Parathyroid adenoma (tissue), 2 donors: ENCODE results near the gene ACR.

Source experiments
- H2AFZ ChIP-seq: fragments of 300-600 bp; sonication (generic); one replicate; pipeline ENCODE4 v1.7.0; 2017; ENCODE audit warnings: antibody characterized with exemption, mild to moderate bottlenecking
- H3K27ac ChIP-seq: fragments of 300-600 bp; sonication (generic); one replicate; pipeline ENCODE4 v1.7.0; 2017
- H3K27me3 ChIP-seq: fragments of 300-600 bp; sonication (generic); one replicate; pipeline ENCODE4 v1.7.0; 2017; ENCODE audit warnings: low read length; ENCODE audit not compliant: control insufficient read depth, insufficient read depth
- H3K36me3 ChIP-seq: fragments of 300-600 bp; sonication (generic); one replicate; pipeline ENCODE4 v1.7.0; 2017; ENCODE audit warnings: low read length; ENCODE audit not compliant: control insufficient read depth, insufficient read depth
- H3K4me1 ChIP-seq: fragments of 300-600 bp; sonication (generic); one replicate; pipeline ENCODE4 v1.7.0; 2017; ENCODE audit warnings: control low read depth
- H3K4me2 ChIP-seq: fragments of 300-600 bp; sonication (generic); one replicate; pipeline ENCODE4 v1.7.0; 2017; ENCODE audit warnings: low read length
- H3K4me3 ChIP-seq: fragments of 300-600 bp; sonication (generic); one replicate; pipeline ENCODE4 v1.7.0; 2017; ENCODE audit warnings: low read depth, low read length
- H3K79me2 ChIP-seq: fragments of 300-600 bp; sonication (generic); one replicate; pipeline ENCODE4 v1.7.0; 2017; ENCODE audit warnings: control low read depth
- H3K9ac ChIP-seq: fragments of 300-600 bp; sonication (generic); one replicate; pipeline ENCODE4 v1.7.0; 2017; ENCODE audit warnings: mild to moderate bottlenecking
- H3K9me3 ChIP-seq: fragments of 300-600 bp; sonication (generic); one replicate; pipeline ENCODE4 v1.7.0; 2017; ENCODE audit warnings: low read length; ENCODE audit not compliant: control insufficient read depth
- TF ChIP-seq, protein P1 (sequence below): fragments of 300-600 bp; sonication (generic); IDR thresholded peaks from one replicate; pipeline ENCODE4 v1.7.0; 2017; ENCODE audit warnings: antibody characterized with exemption, mild to moderate bottlenecking
- donor health status: primary hyperparathyroidism.

ACR gene

GRCh38 chr22:50730013-50730891, 7.8 kb upstream of the ACR start:
- no peaks in the 10 kb centered on the region for H3K36me3 ChIP-seq
- no peak overlapping the region for H3K4me2 ChIP-seq
- no peaks in the 10 kb centered on the region for H3K9me3 ChIP-seq
- H3K4me3 ChIP-seq: no peak overlapping the region
- TF ChIP-seq, protein P1, sequence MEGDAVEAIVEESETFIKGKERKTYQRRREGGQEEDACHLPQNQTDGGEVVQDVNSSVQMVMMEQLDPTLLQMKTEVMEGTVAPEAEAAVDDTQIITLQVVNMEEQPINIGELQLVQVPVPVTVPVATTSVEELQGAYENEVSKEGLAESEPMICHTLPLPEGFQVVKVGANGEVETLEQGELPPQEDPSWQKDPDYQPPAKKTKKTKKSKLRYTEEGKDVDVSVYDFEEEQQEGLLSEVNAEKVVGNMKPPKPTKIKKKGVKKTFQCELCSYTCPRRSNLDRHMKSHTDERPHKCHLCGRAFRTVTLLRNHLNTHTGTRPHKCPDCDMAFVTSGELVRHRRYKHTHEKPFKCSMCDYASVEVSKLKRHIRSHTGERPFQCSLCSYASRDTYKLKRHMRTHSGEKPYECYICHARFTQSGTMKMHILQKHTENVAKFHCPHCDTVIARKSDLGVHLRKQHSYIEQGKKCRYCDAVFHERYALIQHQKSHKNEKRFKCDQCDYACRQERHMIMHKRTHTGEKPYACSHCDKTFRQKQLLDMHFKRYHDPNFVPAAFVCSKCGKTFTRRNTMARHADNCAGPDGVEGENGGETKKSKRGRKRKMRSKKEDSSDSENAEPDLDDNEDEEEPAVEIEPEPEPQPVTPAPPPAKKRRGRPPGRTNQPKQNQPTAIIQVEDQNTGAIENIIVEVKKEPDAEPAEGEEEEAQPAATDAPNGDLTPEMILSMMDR: no peak
- no peak overlapping the region for H2AFZ ChIP-seq
- H3K27ac ChIP-seq: no peak overlapping the region
- H3K4me1 ChIP-seq: no peaks in the 10 kb centered on the region
- H3K9ac ChIP-seq: no peak overlapping the region
- no peaks in the 10 kb centered on the region for H3K79me2 ChIP-seq
- H3K27me3 ChIP-seq: no peaks in the 10 kb centered on the region

DNA sequence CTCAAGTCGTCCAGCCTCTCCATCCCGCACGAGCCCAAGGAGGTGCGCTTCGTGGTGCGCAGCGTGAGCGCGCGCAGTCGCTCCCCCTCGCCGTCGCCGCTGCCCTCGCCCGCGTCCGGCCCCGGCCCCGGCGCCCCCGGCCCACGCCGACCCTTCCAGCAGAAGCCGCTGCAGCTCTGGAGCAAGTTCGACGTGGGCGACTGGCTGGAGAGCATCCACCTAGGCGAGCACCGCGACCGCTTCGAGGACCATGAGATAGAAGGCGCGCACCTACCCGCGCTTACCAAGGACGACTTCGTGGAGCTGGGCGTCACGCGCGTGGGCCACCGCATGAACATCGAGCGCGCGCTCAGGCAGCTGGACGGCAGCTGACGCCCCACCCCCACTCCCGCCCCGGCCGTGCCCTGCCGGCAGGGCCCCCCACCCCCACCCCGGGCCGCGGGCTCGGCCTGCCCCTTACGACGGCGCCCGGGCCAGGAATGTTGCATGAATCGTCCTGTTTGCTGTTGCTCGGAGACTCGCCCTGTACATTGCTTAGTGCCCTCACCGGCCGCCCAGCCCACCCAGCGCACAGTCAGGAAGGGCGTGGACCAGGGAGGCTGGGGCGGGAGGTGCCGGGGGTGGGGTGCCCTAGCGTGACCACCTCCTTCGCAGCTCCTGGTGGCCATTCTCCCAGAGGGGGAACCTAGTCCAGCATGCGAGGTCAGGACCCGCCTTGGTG, 6.9 kb upstream of the ACR start:
- TF ChIP-seq, protein P1: no peak
- Histone ChIP-seq H3K27me3 (no peaks in the 10 kb centered on the region), H3K4me3 (no peak overlapping the region), H2AFZ (no peak overlapping the region), H3K9ac (no peak overlapping the region), H3K36me3 (no peaks in the 10 kb centered on the region), H3K4me1 (no peaks in the 10 kb centered on the region), H3K27ac (no peak overlapping the region), H3K9me3 (no peaks in the 10 kb centered on the region), H3K79me2 (no peaks in the 10 kb centered on the region), H3K4me2 (no peak overlapping the region)

DNA sequence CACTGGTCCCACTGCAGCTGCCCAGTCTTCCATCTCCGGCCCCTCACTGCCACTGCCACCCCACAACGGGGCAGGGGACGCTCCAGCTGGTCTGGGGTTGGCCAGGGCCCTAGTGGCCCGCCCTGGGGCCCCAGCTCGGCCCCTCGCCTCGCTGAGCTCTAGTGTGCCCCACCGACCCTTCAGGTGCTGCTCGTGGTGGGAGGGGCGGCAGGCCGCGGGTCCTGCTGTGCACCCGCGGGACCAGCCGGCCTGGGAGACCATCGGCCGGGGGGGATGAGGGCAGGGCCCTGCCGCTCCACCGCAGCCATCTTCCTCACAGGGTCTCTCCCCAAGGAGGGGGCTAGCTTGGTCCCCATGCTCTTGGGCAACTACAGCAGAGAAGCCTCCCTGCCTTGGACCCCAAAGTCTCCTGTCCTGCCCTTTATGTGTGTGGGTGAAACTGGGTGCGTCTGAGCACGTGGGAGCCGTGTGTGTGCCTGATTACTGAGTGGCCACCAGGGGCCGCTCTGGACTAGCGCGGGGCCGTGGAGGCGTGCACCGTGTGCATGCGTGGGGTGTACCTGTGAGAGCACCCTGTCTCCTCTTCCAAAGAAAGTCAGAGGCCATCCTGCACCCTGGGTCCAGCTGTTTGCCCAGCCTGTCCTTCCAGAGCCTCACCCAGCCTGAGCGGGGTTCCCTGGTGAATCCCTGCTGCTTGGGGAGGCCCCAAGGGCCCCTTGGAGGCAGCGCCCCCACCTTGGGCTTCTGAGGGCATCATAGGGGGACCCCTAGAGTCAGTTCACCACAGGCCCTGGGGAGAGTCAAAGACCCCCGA, 6.0 kb upstream of the ACR start:
- TF ChIP-seq, protein P1: peak; percentile 67
- Histone ChIP-seq H3K27ac (no peak overlapping the region), H3K36me3 (no peaks in the 10 kb centered on the region), H3K27me3 (no peaks in the 10 kb centered on the region), H2AFZ (no peak overlapping the region), H3K79me2 (no peaks in the 10 kb centered on the region), H3K9me3 (no peaks in the 10 kb centered on the region), H3K4me2 (no peak overlapping the region), H3K4me3 (no peak overlapping the region), H3K4me1 (no peaks in the 10 kb centered on the region), H3K9ac (no peak overlapping the region)

GRCh38 chr22:50732681-50733080, 5.3 kb upstream of the ACR start:
- Histone ChIP-seq H2AFZ (no peak overlapping the region), H3K27me3 (no peaks in the 10 kb centered on the region), H3K9me3 (no peaks in the 10 kb centered on the region), H3K79me2 (no peaks in the 10 kb centered on the region), H3K27ac (no peak overlapping the region), H3K4me2 (no peak overlapping the region), H3K36me3 (no peaks in the 10 kb centered on the region), H3K4me1 (no peaks in the 10 kb centered on the region), H3K4me3 (no peak overlapping the region), H3K9ac (no peak overlapping the region)
- TF ChIP-seq, protein P1: no peak
